Renal pelvis (tissue), 4 donors: ENCODE results near the gene H6PD. TPM values are rescaled to one million over a fixed set of nuclear protein-coding genes. Genes with fewer than 3 reads are reported as not detected.
A peak's percentile ranks its signal among the peaks of the same experiment; 100 is the strongest.

Source experiments
- DNase-seq: peaks from one replicate; pipeline ENCODE4 v3.0.0-alpha.2; 2013
- polyA plus RNA-seq, 3 donors: library from polyadenylated mRNA; unstranded; fragments of 120-200 nt; gene quantifications; one replicate each; pipeline ENCODE4 v1.2.1, GENCODE V29; 2013; ENCODE audit not compliant: insufficient read length in 3 of 3

Gene H6PD
- polyA plus RNA-seq, 3 donors: 36.1 to 45.2 (median 39.3) TPM

- peak; percentile 69 for DNase-seq
Measured at GRCh38 chr1:9253004-9253403, 18.4 kb downstream of the H6PD start.

GRCh38 chr1:9253453-9254105 lies 19.0 kb downstream of the H6PD start:
- no peak for DNase-seq

GRCh38 chr1:9256332-9256731 lies 21.8 kb downstream of the H6PD start:
- DNase-seq: no peak

DNA sequence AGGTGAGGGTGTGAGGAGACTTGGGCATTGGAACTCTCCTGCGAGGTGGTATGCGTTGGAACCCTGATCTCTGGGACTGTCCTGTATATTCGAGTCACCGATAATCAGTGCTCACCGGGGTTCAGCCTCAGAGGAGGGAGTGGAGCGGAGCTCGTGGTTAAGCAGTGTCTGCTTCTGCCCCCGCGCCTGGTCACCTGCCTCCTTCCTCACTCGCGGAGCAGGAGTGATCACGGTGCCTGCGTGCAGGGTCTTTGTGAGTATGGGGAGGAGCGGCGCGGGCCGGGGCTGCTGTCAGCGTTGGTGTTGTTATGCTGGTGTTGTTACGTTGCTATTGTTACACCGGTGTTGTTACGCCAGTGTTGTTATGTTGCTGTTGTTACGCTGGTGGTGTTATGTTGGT lies 23.3 kb downstream of the H6PD start:
- DNase-seq: no peak

GRCh38 chr1:9258629-9259028 lies 24.1 kb downstream of the H6PD start:
- DNase-seq: no peak

DNA sequence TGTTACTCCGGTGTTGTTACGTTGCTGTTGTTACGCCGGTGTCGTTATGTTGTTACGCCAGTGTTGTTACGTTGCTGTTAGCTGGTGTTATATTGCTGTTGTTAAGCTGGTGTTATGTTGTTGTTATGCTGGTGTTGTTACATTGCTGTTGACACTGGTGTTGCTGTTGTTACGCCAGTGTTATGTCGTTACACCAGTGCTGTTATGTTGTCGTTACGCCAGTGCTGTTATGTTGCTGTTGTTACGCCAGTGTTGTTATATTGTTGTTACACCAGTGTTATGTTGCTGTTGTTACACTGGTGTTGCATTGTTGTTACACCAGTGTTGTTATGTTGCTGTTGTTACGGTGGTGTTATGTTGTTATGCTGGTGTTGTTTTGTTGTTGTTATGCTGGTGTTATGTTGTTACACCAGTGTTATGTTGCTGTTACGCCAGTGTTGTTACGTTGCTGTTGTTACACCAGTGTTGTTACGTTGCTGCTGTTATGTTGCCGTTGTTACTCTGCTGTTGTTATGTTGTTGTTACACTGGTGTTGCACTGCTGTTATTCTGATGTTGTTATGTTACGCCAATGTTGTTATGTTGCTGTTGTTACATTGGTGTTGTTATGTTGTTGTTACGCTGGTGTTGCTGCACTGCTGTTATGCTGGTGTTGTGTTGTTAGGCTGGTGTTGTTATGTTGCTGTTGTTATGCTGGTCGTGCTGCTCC lies 25.6 kb downstream of the H6PD start:
- DNase-seq: no peak

GRCh38 chr1:9261496-9261895 lies 26.9 kb downstream of the H6PD start:
- DNase-seq: no peak

DNA sequence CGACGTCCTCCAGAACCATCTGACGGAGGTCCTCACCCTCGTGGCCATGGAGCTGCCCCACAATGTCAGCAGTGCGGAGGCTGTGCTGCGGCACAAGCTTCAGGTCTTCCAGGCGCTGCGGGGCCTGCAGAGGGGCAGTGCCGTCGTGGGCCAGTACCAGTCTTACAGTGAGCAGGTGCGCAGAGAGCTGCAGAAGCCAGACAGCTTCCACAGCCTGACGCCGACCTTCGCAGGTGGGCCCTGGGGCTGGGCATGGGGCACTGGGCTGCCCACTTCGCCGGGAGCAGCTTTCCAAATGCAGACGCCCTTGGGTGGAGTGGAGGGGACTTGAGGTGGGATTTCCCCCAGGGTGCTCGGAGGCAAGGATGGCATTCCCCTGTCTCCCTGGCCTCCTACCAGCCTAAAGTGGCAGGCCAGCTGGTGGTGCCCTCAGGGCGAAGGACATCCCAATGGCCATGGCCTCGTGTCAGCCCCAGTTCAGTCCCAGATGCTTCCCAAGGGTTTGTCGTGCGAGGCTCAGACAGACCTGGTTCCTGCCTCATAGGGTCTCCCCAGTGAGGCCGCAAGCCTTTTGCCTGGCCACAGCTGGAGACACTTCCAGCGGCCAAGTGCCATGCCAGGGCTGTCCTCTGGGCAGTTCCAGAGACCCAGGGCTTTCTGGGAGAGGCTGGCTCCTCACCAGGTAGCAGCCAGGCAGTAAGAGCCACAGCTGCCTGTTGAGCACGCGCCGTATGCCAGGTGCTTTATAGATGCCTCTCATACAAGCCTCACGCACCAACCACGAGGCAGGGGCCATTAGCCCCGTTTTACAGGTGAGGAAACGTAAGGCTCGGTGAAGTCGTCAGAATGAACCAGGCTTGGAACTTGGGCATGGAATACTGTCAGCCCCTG lies 27.8 kb downstream of the H6PD start:
- DNase-seq: no peak

DNA sequence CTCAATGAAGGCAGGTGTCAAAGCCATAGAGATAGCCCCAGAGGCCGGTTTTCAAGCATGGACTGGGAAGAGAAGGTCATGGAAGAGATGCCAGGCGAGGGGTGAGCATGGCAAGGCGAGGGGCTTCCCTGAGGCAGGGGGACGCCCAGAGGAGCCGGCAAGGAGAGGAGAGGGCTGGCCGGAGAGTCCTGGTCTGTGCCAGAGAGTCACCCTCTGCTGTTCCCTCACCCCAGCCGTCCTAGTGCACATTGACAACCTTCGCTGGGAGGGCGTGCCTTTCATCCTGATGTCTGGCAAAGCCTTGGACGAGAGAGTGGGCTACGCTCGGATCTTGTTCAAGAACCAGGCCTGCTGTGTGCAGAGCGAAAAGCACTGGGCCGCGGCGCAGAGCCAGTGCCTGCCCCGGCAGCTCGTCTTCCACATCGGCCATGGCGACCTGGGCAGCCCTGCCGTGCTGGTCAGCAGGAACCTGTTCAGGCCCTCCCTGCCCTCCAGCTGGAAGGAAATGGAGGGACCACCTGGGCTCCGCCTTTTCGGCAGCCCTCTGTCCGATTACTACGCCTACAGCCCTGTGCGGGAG lies 28.8 kb downstream of the H6PD start:
- DNase-seq: no peak

DNA sequence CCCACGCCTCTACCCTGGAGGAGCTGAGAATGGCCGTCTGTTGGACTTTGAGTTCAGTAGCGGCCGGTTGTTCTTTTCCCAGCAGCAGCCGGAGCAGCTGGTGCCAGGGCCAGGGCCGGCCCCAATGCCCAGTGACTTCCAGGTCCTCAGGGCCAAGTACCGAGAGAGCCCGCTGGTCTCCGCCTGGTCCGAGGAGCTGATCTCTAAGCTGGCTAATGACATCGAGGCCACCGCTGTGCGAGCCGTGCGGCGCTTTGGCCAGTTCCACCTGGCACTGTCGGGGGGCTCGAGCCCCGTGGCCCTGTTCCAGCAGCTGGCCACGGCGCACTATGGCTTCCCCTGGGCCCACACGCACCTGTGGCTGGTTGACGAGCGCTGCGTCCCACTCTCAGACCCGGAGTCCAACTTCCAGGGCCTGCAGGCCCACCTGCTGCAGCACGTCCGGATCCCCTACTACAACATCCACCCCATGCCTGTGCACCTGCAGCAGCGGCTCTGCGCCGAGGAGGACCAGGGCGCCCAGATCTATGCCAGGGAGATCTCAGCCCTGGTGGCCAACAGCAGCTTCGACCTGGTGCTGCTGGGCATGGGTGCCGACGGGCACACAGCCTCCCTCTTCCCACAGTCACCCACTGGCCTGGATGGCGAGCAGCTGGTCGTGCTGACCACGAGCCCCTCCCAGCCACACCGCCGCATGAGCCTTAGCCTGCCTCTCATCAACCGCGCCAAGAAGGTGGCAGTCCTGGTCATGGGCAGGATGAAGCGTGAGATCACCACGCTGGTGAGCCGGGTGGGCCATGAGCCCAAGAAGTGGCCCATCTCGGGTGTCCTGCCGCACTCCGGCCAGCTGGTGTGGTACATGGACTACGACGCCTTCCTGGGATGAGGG lies 29.7 kb downstream of the H6PD start:
- DNase-seq: no peak

GRCh38 chr1:9265037-9265436 lies 30.5 kb downstream of the H6PD start:
- no peak for DNase-seq

DNA sequence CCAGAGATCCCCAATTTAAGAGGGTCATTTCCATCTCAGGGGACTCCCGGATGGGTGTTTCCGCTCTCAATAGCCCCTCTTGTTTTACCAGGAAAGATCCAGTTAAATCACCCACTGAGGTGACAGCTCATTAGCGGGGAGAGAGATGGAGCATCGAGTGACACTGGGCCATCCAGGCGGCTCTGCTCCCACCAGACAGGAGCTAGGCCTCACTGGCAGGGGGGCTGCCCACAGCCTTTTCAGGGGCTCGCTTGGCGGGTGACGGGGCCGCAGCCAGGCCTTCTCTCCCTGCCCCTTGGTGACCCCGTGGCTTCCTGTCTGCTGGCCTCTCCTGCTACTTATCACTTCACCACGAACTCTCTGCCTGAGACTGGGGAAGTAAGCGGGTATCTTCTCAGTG lies 31.4 kb downstream of the H6PD start:
- no peak for DNase-seq

- DNase-seq: no peak
Measured at GRCh38 chr1:9267352-9267686, 32.7 kb downstream of the H6PD start.

DNA sequence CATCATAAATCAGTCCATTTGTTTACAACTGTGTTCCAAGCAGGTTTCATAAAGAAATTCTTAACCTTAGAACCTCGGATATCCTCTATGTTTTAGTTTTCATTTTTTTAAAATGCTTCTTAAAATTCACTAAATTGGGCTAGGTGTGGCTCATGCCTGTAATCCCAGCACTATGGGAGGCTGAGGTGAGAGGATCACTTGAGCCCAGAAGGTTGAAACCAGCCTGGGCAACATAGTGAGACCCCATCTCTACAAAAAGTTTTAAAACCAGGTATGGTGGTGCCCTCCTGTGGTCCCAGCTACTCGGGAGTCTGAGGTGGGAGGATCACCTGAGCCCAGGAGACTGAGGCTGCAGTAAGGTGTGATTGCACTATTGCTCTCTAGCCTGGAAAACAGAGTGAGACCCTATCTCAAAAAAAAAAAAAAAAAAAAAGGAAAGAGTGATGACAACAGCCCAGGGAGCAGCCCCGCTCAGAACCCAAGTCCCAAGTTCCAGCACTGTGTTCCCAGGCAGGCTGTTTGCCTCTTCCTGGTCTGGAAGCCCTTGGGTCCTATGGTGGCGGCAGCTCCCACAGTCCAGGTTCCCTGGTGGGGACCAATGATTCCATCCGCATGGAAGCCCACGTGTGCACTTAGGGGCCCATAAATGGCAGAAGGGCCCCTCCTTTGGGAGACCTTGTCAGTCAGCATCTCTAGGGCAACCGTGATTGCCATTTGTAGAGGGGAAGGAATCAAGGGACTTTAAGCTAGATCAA lies 33.4 kb downstream of the H6PD start:
- DNase-seq: no peak

GRCh38 chr1:9269078-9269501 lies 34.5 kb downstream of the H6PD start:
- DNase-seq: no peak

GRCh38 chr1:9269721-9270120 lies 35.1 kb downstream of the H6PD start:
- DNase-seq: no peak

DNA sequence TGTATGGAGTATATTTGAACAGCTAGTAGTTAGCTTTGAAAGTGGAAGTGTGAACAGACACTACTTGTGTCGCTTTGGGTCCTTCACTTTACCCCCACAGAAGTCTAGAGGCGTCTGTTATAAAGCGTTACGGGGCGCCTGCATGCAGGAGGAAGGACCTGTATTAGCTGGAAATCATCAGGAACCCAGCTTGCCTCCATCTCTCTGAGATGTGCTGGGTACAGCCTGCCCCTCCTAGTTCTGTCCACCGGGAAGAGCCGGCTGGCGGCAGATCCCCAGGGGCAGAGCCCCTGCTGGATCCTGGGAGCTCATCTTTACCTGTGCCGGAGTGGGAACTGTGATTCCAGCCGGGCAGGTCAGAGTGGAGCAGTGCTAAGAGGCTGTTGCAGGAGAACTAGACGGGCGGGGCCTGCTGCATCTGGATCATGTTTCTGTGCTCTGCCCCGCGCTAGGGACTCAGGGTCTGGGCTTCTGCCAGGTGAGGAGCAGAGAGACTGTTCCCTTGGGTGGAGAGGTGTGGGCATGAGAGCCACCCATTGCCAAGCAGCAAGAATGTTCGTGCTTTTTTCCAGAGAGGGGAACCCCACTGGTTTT lies 35.8 kb downstream of the H6PD start:
- no peak for DNase-seq

DNA sequence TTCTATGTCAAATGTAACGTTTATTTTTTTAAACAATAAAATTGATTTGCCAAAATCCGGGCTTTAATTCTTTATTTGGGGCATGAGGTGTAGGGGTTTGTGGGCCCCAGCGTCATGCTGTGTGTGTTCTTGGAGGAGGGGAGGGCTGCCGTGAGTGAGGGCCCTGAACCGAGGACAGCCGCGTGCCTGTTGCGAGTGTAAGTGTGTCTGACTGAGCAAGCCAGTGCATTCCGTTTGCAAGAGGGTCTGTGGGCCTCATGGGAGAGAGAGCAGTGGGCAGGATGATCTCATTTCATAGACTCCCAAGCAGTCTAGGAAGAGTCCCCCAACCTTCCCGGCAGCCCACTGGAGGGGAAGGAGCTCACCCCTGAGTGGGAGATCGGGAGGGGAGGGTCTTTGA lies 36.7 kb downstream of the H6PD start:
- no peak for DNase-seq

GRCh38 chr1:9271861-9272595 lies 37.5 kb downstream of the H6PD start:
- no peak for DNase-seq

DNA sequence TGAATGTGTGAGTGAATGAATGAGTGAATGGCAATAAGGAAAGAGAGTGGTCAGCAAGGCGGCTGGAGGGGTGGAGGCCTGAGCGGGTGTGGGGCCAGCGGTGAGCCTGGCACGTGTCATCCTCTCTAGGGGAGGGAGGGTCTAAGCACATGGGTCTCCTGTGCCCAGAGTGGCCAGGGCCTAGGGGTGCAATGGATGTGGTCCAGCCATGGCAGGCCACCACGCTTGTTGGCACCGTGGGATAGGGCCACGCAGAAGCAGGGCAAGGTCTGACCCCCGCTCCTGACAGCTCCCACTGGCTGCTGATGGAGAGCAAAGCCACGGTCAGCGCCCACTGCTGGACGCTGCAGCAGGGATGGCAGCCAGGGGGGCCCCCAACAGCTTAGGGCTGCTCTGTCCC lies 38.6 kb downstream of the H6PD start:
- DNase-seq: no peak
